ENCODE results near the gene TMEM204. TPM values are rescaled to one million over a fixed set of nuclear protein-coding genes. Genes with fewer than 3 reads are reported as not detected.

TMEM204 gene
- polyA plus RNA-seq, 3 donors, result 15.1 to 48.6 (median 39.8) TPM

GRCh38 chr16:1597154-1597553 is 63.7 kb downstream of the TMEM204 start:
- no peak overlapping the region for H3K27ac ChIP-seq (ENCODE audit: low read depth, low read length)
- 88 to 92% (median 91%) methylated on average over 13 of the region's 13 CpGs for WGBS, 3 donors

- WGBS, 3 donors, result 90 to 92% (median 92%) methylated on average over 7 of the region's 7 CpGs
- H3K27ac ChIP-seq (ENCODE audit: low read depth, low read length), result no peak overlapping the region
These were observed 67.6 kb downstream of the TMEM204 start for GRCh38 chr16:1601031-1601430.

GRCh38 chr16:1601489-1601888 is 68.0 kb downstream of the TMEM204 start:
- WGBS, 3 donors, result 94 to 96% (median 95%) methylated on average over 6 of the region's 6 CpGs
- no peak overlapping the region for H3K27ac ChIP-seq (ENCODE audit: low read depth, low read length)

DNA sequence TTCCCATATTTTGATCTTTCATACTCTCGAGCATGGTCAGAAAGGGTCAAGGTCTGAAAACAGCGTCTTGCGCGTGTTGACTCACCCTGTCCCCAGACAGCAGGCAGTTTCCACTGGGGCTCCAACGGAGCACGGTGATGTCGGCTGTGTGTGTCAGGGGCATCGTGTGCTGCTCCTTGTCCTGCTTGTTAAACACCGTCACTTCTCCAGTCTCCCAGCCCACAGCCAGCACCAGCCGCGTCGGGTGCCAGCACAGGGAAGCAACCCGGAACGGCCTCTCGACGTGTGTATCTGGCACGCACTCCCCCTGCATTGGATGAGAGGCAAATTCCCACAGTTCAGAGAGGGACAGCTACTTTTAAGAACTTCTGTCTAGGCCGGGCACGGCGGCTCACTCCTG is 68.8 kb downstream of the TMEM204 start:
- 91 to 94% (median 94%) methylated on average over 20 of the region's 20 CpGs for WGBS, 3 donors
- H3K27ac ChIP-seq (ENCODE audit: low read depth, low read length), result no peak overlapping the region

Other genes with a start within 250 kb of the TMEM204 start
- gene UBE2I, start 224.0 kb upstream of the TMEM204 start, polyA plus RNA-seq, result 10 to 100 TPM; 33.1 to 65.3 (median 52.4) TPM
- 10 to 100 TPM in 1 of 3 donors, 1 to 10 TPM in 2; 2.7 to 11.4 (median 6.2) TPM for gene BAIAP3, start 200.0 kb upstream of the TMEM204 start, polyA plus RNA-seq
- 10 to 100 TPM; 42.0 to 69.2 (median 57.8) TPM for gene TSR3, start 181.8 kb upstream of the TMEM204 start, polyA plus RNA-seq
- gene GNPTG, start 181.7 kb upstream of the TMEM204 start, polyA plus RNA-seq, result 10 to 100 TPM; 32.2 to 67.4 (median 40.4) TPM
- 10 to 100 TPM in 2 of 3 donors, 1 to 10 TPM in 1; 7.2 to 12.7 (median 11.3) TPM for gene UNKL, start 119.0 kb upstream of the TMEM204 start, polyA plus RNA-seq
- gene UQCC4, start 112.9 kb upstream of the TMEM204 start, polyA plus RNA-seq, result 10 to 100 TPM; 10.1 to 25.7 (median 16.8) TPM
- under 1 TPM in 1 of 3 donors, not detected in 2; 0.24 TPM for gene PERCC1, start 102.6 kb upstream of the TMEM204 start, polyA plus RNA-seq
- gene CCDC154, start 89.1 kb upstream of the TMEM204 start, polyA plus RNA-seq, result under 1 TPM; 0.24 to 0.56 (median 0.55) TPM
- 10 to 100 TPM; 31.5 to 51.7 (median 33.9) TPM for gene CLCN7, start 58.6 kb upstream of the TMEM204 start, polyA plus RNA-seq
- under 1 TPM in 1 of 3 donors, not detected in 2; 0.07 TPM for gene PTX4, start 44.7 kb upstream of the TMEM204 start, polyA plus RNA-seq
- 10 to 100 TPM; 29.7 to 47.7 (median 39.2) TPM for gene TELO2, start 40.3 kb upstream of the TMEM204 start, polyA plus RNA-seq
- 10 to 100 TPM in 1 of 3 donors, 1 to 10 TPM in 2; 6.5 to 12.6 (median 8.1) TPM for gene IFT140, start 78.4 kb downstream of the TMEM204 start, polyA plus RNA-seq
- gene CRAMP1, start 78.7 kb downstream of the TMEM204 start, polyA plus RNA-seq, result 1 to 10 TPM; 4.1 to 9.3 (median 7.1) TPM
- gene JPT2, start 144.6 kb downstream of the TMEM204 start, polyA plus RNA-seq, result 10 to 100 TPM; 17.9 to 24.9 (median 19.9) TPM
- gene MAPK8IP3, start 172.5 kb downstream of the TMEM204 start, polyA plus RNA-seq, result 10 to 100 TPM; 34.6 to 60.5 (median 43.7) TPM
- gene NME3, start 237.9 kb downstream of the TMEM204 start, polyA plus RNA-seq, result 10 to 100 TPM; 60.5 to 88.3 (median 79.7) TPM
- 1 to 10 TPM; 4.6 to 8.0 (median 7.7) TPM for gene EME2, start 239.1 kb downstream of the TMEM204 start, polyA plus RNA-seq
- gene MRPS34, start 239.5 kb downstream of the TMEM204 start, polyA plus RNA-seq, result 100 to 1,000 TPM in 2 of 3 donors, 10 to 100 TPM in 1; 71.0 to 120 (median 108) TPM
- gene SPSB3, start 248.9 kb downstream of the TMEM204 start, polyA plus RNA-seq, result 10 to 100 TPM; 73.8 to 87.2 (median 76.2) TPM
- gene NUBP2, start 249.3 kb downstream of the TMEM204 start, polyA plus RNA-seq, result 10 to 100 TPM; 53.8 to 71.8 (median 59.2) TPM

All from adipose tissue (tissue), 3 donors.